Panc1 (cell line): Measurements from ENCODE around the gene NELL2.

Experiments
- CTCF ChIP-seq: fragments of 450-650 bp; IDR thresholded peaks from 2 replicates; pipeline ENCODE4 v1.5.1; 2017; ENCODE audit warnings: mild to moderate bottlenecking
- POLR2AphosphoS5 ChIP-seq: IDR thresholded peaks from 2 replicates; pipeline ENCODE4 v1.6.1; 2012; ENCODE audit warnings: mild to moderate bottlenecking, low read depth, low read length, moderate library complexity

- no peak for TF ChIP-seq CTCF
- no peak for TF ChIP-seq POLR2AphosphoS5
These were observed 333.4 kb downstream of the NELL2 start for GRCh38 chr12:44542716-44543115.
